Effector memory CD4-positive, alpha-beta T cell (primary cell): ENCODE data around the gene PHF20.
"Not testable (repeated sequence)": the region's sequence is repeated elsewhere in the genome, so short reads cannot be mapped to it uniquely, and the experiment has no call there.

Experiments used
- DNase-seq, 3 donors: peaks; one replicate each; pipeline ENCODE4 v3.0.0-alpha.2; 2020
- H3K27ac ChIP-seq: 2 replicates; pipeline ENCODE4 v1.7.0; 2013; ENCODE audit warnings: mild to moderate bottlenecking, low read length, moderate library complexity; ENCODE audit not compliant: insufficient read depth, poor library complexity, severe bottlenecking
- H3K27me3 ChIP-seq: replicated peaks from 2 replicates; pipeline ENCODE4 v1.7.0; 2013; ENCODE audit warnings: mild to moderate bottlenecking, low read length; ENCODE audit not compliant: insufficient read depth, control insufficient read depth, poor library complexity, severe bottlenecking
- H3K36me3 ChIP-seq: 2 replicates; pipeline ENCODE4 v1.7.0; 2013; ENCODE audit warnings: mild to moderate bottlenecking, low read length, moderate library complexity; ENCODE audit not compliant: control insufficient read depth, insufficient read depth
- H3K4me1 ChIP-seq: 2 replicates; pipeline ENCODE4 v1.7.0; 2013; ENCODE audit warnings: low read length, mild to moderate bottlenecking; ENCODE audit not compliant: control insufficient read depth, insufficient read depth, poor library complexity, severe bottlenecking
- H3K4me3 ChIP-seq: 2 replicates; pipeline ENCODE4 v1.7.0; 2013; ENCODE audit warnings: low read length, low read depth, mild to moderate bottlenecking; ENCODE audit not compliant: insufficient read depth, poor library complexity, severe bottlenecking
- H3K9me3 ChIP-seq: 2 replicates; pipeline ENCODE4 v1.7.0; 2013; ENCODE audit warnings: mild to moderate bottlenecking, low read length, moderate library complexity; ENCODE audit not compliant: control insufficient read depth

PHF20 gene

DNA sequence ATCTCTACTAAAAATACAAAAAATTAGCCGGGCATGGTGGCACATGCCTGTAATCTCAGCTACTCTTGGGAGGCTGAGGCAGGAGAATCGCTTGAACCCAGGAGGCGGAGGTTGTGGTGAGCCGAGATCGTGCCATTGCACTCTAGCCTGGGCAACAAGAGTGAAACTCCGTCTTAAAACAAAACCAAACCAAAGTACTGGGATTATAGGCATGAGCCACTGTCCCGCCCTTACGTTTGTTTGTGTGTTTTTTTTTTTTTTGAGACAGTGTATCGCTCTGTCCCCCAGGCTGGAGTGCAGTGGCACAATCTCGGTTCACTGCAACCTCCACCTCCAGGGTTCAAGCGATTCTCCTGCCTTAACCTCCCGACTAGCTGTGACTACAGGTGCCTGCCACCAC, 12.0 kb downstream of the PHF20 start:
- H3K4me3 ChIP-seq, H3K27ac ChIP-seq, H3K4me1 ChIP-seq, H3K27me3 ChIP-seq, DNase-seq, H3K9me3 ChIP-seq: not testable (repeated sequence)
- peaks cover 18% of the 10 kb centered on the region for H3K36me3 ChIP-seq

DNA sequence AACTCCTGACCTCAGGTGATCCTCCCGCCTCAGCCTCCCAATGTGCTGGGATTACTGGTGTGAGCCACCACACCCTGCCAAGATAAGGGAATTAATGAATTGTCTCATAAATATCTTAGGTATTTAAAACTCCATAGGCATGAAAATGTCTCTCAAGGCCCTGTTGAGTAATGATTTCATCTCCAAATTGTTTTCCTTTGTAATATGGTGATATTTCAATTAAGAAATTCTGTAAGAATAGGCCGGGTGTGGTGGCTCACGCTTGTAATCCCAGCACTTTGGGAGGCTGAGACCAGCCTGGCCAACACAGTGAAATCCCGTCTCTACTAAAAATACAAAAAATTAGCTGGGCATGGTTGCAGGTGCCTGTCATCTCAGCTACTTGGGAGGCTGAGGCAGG, 13.7 kb downstream of the PHF20 start:
- H3K4me1 ChIP-seq, H3K27me3 ChIP-seq, DNase-seq, H3K27ac ChIP-seq, H3K9me3 ChIP-seq, H3K4me3 ChIP-seq: not testable (repeated sequence)
- H3K36me3 ChIP-seq = peaks cover 14% of the 10 kb centered on the region

DNA sequence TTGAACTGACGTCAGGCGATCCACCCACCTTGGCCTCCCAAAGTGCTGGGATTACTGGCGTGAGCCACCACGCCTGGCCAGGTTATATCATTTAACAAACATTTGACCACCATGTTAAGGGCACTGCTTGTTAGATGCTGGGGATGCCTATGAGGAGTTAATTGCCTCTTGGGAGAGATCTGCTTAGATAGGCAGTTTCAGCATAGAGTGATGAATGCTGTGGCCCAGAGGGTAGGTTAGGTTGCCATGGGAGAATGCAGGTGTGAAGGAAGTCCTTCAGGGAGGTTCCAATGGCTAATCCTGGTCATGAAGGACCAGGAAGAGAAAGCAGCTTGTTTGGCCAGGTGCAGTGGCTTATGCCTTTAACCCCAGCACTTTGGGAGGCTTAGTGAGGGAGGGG, 17.0 kb downstream of the PHF20 start:
- DNase-seq = no peak
- H3K27me3 ChIP-seq = no peaks in the 10 kb centered on the region
- no peak overlapping the region for H3K4me3 ChIP-seq
- H3K9me3 ChIP-seq = no peaks in the 10 kb centered on the region
- H3K36me3 ChIP-seq = peaks cover 11% of the 10 kb centered on the region
- H3K4me1 ChIP-seq = no peaks in the 10 kb centered on the region
- H3K27ac ChIP-seq = no peak overlapping the region

DNA sequence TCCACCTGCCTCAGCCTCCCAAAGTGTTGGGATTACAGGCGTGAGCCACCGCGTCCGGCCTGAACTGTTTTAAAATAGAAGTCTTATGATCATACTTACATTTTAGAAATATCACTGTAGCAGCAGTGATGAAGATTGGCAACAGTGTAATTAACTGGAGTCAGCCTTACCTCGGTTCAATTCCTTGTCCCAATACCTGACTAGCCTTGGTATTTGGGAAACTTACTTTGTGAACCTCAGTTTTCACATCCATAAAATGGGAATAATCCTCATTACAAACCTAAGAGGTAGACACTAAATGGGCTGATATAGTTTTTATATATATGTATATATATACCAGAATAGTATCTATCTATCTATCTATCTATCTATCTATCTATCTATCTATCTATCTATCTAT, 19.3 kb downstream of the PHF20 start:
- H3K9me3 ChIP-seq = no peaks in the 10 kb centered on the region
- peaks cover 5% of the 10 kb centered on the region for H3K36me3 ChIP-seq
- no peak for DNase-seq
- H3K27me3 ChIP-seq = no peaks in the 10 kb centered on the region
- H3K4me3 ChIP-seq = no peak overlapping the region
- no peaks in the 10 kb centered on the region for H3K4me1 ChIP-seq
- no peak overlapping the region for H3K27ac ChIP-seq

DNA sequence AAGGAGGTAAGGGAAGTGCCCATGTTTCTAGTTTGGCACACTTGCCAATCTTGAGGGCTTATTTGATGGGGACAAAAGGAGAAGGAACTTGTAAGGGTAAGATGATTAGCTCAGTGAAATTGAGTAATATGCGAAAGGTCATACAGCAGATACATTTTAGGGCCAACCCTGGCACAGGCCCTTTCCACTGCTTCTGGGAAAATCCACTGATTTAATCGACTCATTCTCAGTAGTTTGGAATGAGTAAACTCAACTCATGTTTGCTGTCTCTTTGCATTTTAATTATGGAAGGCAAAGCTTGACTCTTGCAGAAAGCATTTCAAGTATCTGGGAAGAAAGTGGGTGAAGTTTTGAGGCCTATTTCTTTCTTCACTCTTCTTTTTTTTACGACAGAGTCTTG, 20.0 kb downstream of the PHF20 start:
- Histone ChIP-seq H3K9me3 (no peaks in the 10 kb centered on the region), H3K27ac (no peak overlapping the region), H3K4me3 (no peak overlapping the region), H3K4me1 (no peaks in the 10 kb centered on the region), H3K36me3 (peaks cover 5% of the 10 kb centered on the region), H3K27me3 (no peaks in the 10 kb centered on the region)
- no peak for DNase-seq

DNA sequence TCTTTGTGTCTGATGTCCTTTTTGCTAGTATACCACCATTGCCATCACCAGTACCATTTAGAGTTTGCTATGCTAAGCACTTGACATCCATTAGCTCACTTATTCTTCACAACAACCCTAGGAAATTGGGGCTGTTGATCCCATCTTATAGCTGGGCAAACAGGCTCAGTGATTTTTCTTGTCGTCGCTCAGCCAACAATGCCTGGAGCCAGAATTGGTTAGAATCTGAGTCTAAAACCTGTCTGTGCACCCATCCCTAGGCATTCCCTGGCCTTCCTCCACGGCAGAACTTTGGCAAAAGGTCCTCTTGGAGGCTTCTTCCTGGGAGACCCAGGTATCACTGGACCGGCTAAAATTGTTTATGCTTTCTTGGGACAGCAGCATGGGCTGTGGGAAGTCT, 20.9 kb downstream of the PHF20 start:
- no peaks in the 10 kb centered on the region for H3K4me1 ChIP-seq
- no peak overlapping the region for H3K27ac ChIP-seq

DNA sequence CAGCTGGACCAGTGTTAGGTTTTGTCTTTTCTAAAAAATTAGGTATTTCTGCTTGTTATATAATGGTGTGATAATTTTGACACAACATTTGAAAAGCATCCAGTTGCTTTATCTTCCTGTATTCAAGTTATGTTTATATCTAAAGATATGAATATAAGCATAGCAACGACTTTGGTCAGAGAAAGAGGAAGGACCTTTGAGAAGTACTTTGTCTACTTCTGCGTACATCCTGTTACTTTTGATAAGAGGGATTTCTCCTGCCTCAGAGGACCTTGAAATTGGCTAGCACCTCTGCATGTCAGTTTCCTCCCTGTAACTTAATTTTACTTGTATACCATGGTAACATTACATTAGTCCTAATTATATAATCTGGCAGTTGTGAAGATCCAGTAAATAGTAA, 24.8 kb downstream of the PHF20 start:
- DNase-seq = no peak
- H3K27ac ChIP-seq = no peak overlapping the region
- no peaks in the 10 kb centered on the region for H3K4me1 ChIP-seq
- no peak overlapping the region for H3K4me3 ChIP-seq
- H3K27me3 ChIP-seq = no peaks in the 10 kb centered on the region
- H3K36me3 ChIP-seq = peaks cover 8% of the 10 kb centered on the region
- no peaks in the 10 kb centered on the region for H3K9me3 ChIP-seq

More for the DNA sequence above, 20.9 kb downstream of the PHF20 start:
- Histone ChIP-seq H3K4me3 (no peak overlapping the region), H3K27me3 (no peaks in the 10 kb centered on the region), H3K9me3 (no peaks in the 10 kb centered on the region), H3K36me3 (peaks cover 5% of the 10 kb centered on the region)
- no peak for DNase-seq

DNA sequence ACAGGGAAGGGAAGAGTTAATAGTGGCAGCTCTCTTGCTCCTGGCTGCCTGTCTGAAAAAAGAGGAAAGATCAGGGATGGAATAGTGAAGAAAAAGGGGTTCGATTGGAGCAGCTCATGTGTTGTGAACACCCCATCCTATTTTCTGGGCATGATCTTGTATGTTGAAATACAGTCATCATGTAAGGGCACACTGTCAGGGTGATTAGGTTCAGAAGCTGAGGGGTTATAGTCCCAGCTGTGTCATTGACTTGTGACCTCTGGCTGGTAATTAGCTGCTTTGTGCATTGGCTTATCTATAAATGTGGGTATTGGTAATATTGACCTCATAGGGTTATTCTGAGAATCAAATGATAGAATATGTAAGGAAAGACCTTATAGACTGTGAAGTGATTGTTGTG, 30.1 kb downstream of the PHF20 start:
- Histone ChIP-seq H3K4me1 (no peaks in the 10 kb centered on the region), H3K27me3 (no peaks in the 10 kb centered on the region), H3K36me3 (peaks cover 7% of the 10 kb centered on the region), H3K27ac (no peak overlapping the region), H3K4me3 (no peak overlapping the region), H3K9me3 (no peaks in the 10 kb centered on the region)
- DNase-seq = no peak

DNA sequence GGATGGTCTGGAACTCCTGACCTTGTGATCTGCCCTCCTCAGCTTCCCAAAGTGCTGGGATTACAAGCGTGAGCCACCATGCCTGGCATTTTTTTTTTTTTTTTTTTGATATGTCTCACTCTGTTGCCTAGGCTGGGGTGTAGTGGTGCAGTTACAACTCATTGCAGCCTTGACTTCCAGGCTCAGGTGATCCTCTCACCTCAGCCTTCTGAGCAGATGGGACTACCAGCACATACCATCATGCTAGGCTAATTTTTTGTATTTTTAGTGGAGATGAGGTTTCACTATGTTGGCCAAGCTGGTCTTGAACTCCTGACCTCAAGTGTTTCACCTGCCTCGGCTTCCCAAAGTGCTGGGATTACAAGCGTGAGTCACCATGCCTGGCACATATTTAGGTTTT, 34.3 kb downstream of the PHF20 start:
- no peaks in the 10 kb centered on the region for H3K4me1 ChIP-seq
- H3K27ac ChIP-seq = no peak overlapping the region
- no peaks in the 10 kb centered on the region for H3K9me3 ChIP-seq
- H3K36me3 ChIP-seq = peaks cover 10% of the 10 kb centered on the region
- H3K27me3 ChIP-seq = no peaks in the 10 kb centered on the region
- no peak overlapping the region for H3K4me3 ChIP-seq
- DNase-seq = no peak

DNA sequence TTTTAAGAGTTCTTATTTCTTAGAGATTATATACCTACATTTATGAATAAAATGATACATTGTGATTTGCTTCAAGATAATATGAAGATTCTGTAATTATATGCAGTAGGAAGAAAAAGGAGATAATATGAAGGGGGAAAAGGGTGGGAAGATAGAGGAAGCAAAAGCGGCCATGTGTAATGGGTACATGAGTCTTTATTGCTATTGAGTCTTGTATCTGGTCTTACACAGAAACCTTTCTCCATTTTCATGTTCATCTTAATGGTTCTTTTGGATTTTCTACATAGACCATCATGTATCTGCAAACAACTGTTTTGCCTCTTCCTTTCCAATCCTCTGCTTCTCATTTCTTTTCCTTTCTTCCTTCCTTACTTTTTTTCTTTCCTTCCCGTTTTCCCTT, 36.1 kb downstream of the PHF20 start:
- Histone ChIP-seq H3K36me3 (peaks cover 3% of the 10 kb centered on the region), H3K9me3 (no peaks in the 10 kb centered on the region), H3K27me3 (no peaks in the 10 kb centered on the region), H3K27ac (no peak overlapping the region), H3K4me1 (no peaks in the 10 kb centered on the region), H3K4me3 (no peak overlapping the region)
- no peak for DNase-seq

DNA sequence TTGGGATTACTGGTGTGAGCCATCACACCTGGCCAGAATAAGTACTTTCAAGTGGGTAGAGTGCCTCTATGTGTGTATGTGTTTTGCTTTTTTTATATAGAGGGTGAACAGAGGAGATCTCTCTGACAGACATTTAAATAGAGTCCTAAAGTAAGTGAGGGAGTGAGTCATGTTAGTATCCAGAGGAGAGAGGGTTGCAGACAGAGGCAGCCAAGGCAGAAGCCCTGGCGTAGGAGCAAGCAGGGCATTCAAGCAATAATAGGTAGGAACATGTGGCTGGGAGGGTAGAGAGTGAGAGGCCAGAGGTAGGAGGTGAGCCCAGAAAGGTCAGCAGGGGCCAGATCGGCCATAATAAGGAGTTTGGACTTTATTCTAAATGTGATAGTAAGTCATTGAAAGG, 48.9 kb downstream of the PHF20 start:
- Histone ChIP-seq H3K4me1 (no peaks in the 10 kb centered on the region), H3K4me3 (no peak overlapping the region), H3K36me3 (peaks cover 7% of the 10 kb centered on the region)

More for the DNA sequence above, 48.9 kb downstream of the PHF20 start:
- DNase-seq = no peak
- Histone ChIP-seq H3K9me3 (no peaks in the 10 kb centered on the region), H3K27ac (no peak overlapping the region), H3K27me3 (no peaks in the 10 kb centered on the region)
